Common myeloid progenitor, CD34-positive (primary cell): ENCODE results near the gene SLC2A4.
"Not testable (repeated sequence)": the region's sequence is repeated elsewhere in the genome, so short reads cannot be mapped to it uniquely, and the experiment has no call there.

Experiments
- CTCF ChIA-PET: fragments of 350-600 bp; sonication (Branson Sonifier 250); formaldehyde crosslinking; loops from one replicate; lab custom pipeline; 2021; ENCODE audit warnings: antibody characterized with exemption; lab: Charles Lee
- POLR2A ChIA-PET: fragments of 350-600 bp; sonication (Branson Sonifier 250); formaldehyde crosslinking; loops from one replicate; lab custom pipeline; 2021; ENCODE audit warnings: antibody characterized with exemption; lab: Charles Lee
- DNase-seq, 3 donors: peaks; one replicate each; pipeline versions ENCODE4 v3.0.0 to v3.0.0-alpha.2; 2013
- H3K27ac ChIP-seq, 2 experiments: 1 replicate in 1 of 2; 2 replicates in 1 of 2; pipeline ENCODE4 v1.7.0; 2013; ENCODE audit warnings: inconsistent platforms in 2 of 2, low read length in 2 of 2, mild to moderate bottlenecking in 2 of 2, low read depth in 1 of 2, moderate library complexity in 1 of 2; ENCODE audit not compliant: severe bottlenecking in 2 of 2, insufficient read depth in 1 of 2, poor library complexity in 1 of 2
- H3K27me3 ChIP-seq, 5 experiments: replicated peaks in 2 of 5; 1 replicate in 3 of 5; 2 replicates in 2 of 5; pipeline versions ENCODE4 v1.6.1 to v1.7.0; 2013; ENCODE audit warnings: low read length in 4 of 5, mild to moderate bottlenecking in 2 of 5, moderate library complexity in 2 of 5, inconsistent platforms in 1 of 5; ENCODE audit not compliant: insufficient read depth in 5 of 5, control insufficient read depth in 4 of 5
- H3K36me3 ChIP-seq, 4 experiments: 1 replicate in 2 of 4; 2 replicates in 2 of 4; pipeline versions ENCODE4 v1.6.1 to v1.7.0; 2013; ENCODE audit warnings: low read length in 3 of 4, control low read depth in 1 of 4, mild to moderate bottlenecking in 1 of 4; ENCODE audit not compliant: control insufficient read depth in 4 of 4, insufficient read depth in 4 of 4
- H3K4me1 ChIP-seq, 4 experiments: 1 replicate in 3 of 4; 2 replicates in 1 of 4; pipeline versions ENCODE4 v1.6.1 to v1.7.1; 2013; ENCODE audit warnings: low read length in 3 of 4, mild to moderate bottlenecking in 3 of 4, control low read depth in 1 of 4, inconsistent platforms in 1 of 4, moderate library complexity in 1 of 4; ENCODE audit not compliant: control insufficient read depth in 4 of 4, insufficient read depth in 4 of 4; ENCODE audit errors: control extremely low read depth in 1 of 4
- H3K4me3 ChIP-seq, 7 experiments: 1 replicate in 4 of 7; 2 replicates in 3 of 7; pipeline versions ENCODE4 v1.5.1 to v1.7.0; 2013; ENCODE audit warnings: mild to moderate bottlenecking in 7 of 7, low read length in 6 of 7, moderate library complexity in 6 of 7, inconsistent platforms in 2 of 7, low read depth in 2 of 7, control low read depth in 1 of 7; ENCODE audit not compliant: insufficient read depth in 4 of 7, control insufficient read depth in 1 of 7; ENCODE audit errors: extremely low read depth in 1 of 7
- H3K9me3 ChIP-seq, 5 experiments: 1 replicate in 4 of 5; 2 replicates in 1 of 5; pipeline versions ENCODE4 v1.6.1 to v1.7.1; 2013; ENCODE audit warnings: low read length in 4 of 5, mild to moderate bottlenecking in 2 of 5, inconsistent platforms in 1 of 5, low read depth in 1 of 5, moderate library complexity in 1 of 5; ENCODE audit not compliant: control insufficient read depth in 4 of 5, insufficient read depth in 2 of 5; ENCODE audit errors: control extremely low read depth in 1 of 5
- WGBS: methylation state at CpG from one replicate; pipeline ENCODE4 v1.1.5; 2013; ENCODE audit not compliant: insufficient coverage; 5-methylcytosine and 5-hydroxymethylcytosine counted together

SLC2A4 gene

GRCh38 chr17:7240375-7240774, 41.1 kb upstream of the SLC2A4 start:
- no peaks in the 10 kb centered on the region for H3K9me3 ChIP-seq
- H3K36me3 ChIP-seq: peaks cover 5 to 50% (median 19%) of the 10 kb centered on the region in 4 experiments
- H3K27ac ChIP-seq: peak overlapping the region in 1 of 2 experiments; percentile 98
- ChIA-PET CTCF (interaction anchor here (1.6 to 4.8 kb wide), 4 partner anchors 10 to 27 kb away, joined by 4 to 34 read pairs (median 20); partner anchors contain the start of genes ACADVL, CTDNEP1 and DLG4), POLR2A (no interaction called here)
- DNase-seq: peak in 2 of 3 donors; percentile 54 to 58
- H3K4me1 ChIP-seq: peaks cover 20 to 55% (median 42%) of the 10 kb centered on the region in 4 experiments
- H3K27me3 ChIP-seq: no peaks in the 10 kb centered on the region
- peak overlapping the region in 4 of 7 experiments; percentile 30 to 100 (median 93) for H3K4me3 ChIP-seq
- WGBS: no CpG with 5 or more reads among the region's 4 CpGs

DNA sequence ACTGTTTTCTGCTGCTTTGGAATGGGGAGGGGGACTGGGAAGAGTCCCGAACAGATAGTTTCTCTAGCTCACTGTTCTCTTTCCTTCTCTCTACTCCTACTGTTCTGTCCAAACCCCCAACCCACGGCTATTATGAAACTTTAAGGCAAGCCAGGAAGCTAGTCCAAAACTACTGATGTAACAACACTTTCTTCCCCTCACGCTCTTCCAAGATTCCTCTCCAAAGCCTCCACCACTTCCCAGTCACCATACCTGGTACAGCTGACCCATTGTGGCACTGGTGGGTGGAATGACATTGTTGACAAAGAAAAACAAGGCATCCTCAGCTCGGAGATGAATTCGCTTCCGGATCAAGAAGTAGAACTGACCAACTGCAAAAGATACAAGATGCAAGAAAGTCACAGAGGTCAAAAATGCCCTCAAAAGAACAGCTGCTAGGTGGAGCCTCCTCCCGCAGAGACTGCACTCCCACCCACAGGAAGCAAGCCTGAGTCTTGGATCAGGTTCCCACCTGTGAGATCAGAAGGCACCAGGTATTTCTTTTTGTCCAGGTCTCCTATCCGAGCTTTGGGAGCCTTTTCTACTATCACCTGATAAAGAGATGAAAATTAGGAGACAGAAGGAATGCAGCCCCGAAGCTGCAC, 40.3 kb upstream of the SLC2A4 start:
- DNase-seq: no peak
- POLR2A ChIA-PET: interaction anchor here (0.6 to 1.3 kb wide), 2 partner anchors 10 to 913 kb away, joined by 3 to 7 read pairs; partner anchors contain the start of genes CTDNEP1 and ELP5
- H3K4me3 ChIP-seq: peak overlapping the region; percentile 91 to 100 (median 96)
- 60% methylated on average over 8 of the region's 9 CpGs for WGBS
- H3K9me3 ChIP-seq: no peaks in the 10 kb centered on the region
- no peaks in the 10 kb centered on the region for H3K27me3 ChIP-seq
- peak overlapping the region; percentile 98 for H3K27ac ChIP-seq
- CTCF ChIA-PET: interaction anchor here (0.8 to 4.8 kb wide), 4 partner anchors 9 to 73 kb away, joined by 3 to 34 read pairs (median 18); partner anchors contain the start of genes ACADVL, CTDNEP1 and DLG4
- peaks cover 20 to 47% (median 38%) of the 10 kb centered on the region in 4 experiments for H3K4me1 ChIP-seq
- H3K36me3 ChIP-seq: peaks cover 7 to 47% (median 19%) of the 10 kb centered on the region in 4 experiments

DNA sequence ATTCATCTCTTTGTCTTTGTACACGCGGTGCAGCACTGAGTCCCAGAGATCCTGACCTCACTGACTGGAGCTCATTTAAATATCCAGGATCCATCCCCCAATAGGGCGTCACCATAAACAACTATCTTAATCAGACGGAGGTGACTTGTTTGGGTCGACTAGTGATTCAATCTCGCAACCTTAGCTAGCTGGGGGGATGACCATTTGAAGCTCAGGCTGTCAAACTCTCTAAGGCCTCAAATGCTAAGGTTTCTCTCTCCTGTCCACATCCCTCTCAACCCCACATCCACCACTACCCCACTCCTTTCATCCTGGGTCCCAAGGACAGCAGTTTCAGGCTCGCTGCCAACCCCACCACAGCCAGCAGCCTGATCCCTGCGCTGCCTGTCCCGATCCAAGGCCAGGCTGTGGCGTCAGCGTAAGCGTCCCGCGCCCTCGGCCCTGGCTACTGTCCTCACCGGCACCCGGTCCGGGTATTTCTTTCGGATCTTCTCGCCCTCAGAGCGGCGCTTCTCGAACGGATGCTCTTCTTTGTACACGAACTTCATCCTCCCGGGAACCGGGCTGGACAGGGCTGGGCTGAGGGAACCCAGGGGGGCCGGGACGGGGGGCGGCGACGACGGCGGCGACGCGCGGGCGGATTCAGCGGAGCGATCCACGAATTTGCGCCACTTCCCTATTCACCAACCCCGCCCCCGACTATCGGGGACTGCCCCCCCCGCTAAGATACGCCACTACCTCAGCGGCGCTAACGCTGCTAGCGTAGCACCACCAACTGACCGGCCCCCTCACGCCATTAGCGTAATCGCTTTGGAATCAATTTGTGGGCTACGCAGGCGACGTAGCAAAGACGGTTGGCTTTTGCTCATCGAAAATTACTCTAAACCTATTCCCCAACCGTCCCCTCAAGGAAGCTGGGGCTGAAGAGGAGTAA, 39.5 kb upstream of the SLC2A4 start, which contains the start of gene GABARAP:
TSS of gene GABARAP (minus strand) at position 667 of the 934 bp plus-strand sequence. CDS start at position 548, 119 bp downstream.
- POLR2A ChIA-PET: interaction anchor here (0.6 to 1.3 kb wide), 6 partner anchors 8 to 912 kb away, joined by 3 to 12 read pairs (median 4); partner anchors contain the start of genes ACADVL, CTDNEP1, DLG4 and DVL2

GRCh38 chr17:7242717-7243452, 38.6 kb upstream of the SLC2A4 start:
- ChIA-PET POLR2A (interaction anchor here (0.6 to 1.2 kb wide), 4 partner anchors 9 to 318 kb away, joined by 3 to 12 read pairs (median 4); partner anchors contain the start of genes ACADVL, CTDNEP1, DLG4 and DVL2), CTCF (interaction anchor here (0.6 to 4.8 kb wide), 9 partner anchors 8 to 332 kb away, joined by 3 to 34 read pairs (median 3); partner anchors contain the start of genes ACADVL, CTDNEP1, DLG4 and DVL2)
- peak overlapping the region; percentile 98 for H3K27ac ChIP-seq
- H3K4me1 ChIP-seq: peaks cover 16 to 33% (median 29%) of the 10 kb centered on the region in 4 experiments
- H3K4me3 ChIP-seq: peak overlapping the region; percentile 91 to 100 (median 96)
- 1% methylated on average over 49 of the region's 49 CpGs for WGBS
- peaks cover 10 to 44% (median 23%) of the 10 kb centered on the region in 4 experiments for H3K36me3 ChIP-seq
- no peaks in the 10 kb centered on the region for H3K27me3 ChIP-seq
- no peaks in the 10 kb centered on the region for H3K9me3 ChIP-seq
- peak; percentile 97 to 98 (median 97) for DNase-seq

More for the DNA sequence above, 39.5 kb upstream of the SLC2A4 start, which contains the start of gene GABARAP:
- Histone ChIP-seq H3K27ac (peak within 1 kb of the TSS; percentile 98), H3K4me1 (peaks cover 20 to 39% (median 34%) of the 10 kb centered on the region in 4 experiments), H3K27me3 (no peaks in the 10 kb centered on the region), H3K9me3 (no peaks in the 10 kb centered on the region), H3K4me3 (peak within 1 kb of the TSS; percentile 91 to 100 (median 96)), H3K36me3 (peaks cover 10 to 47% (median 23%) of the 10 kb centered on the region in 4 experiments)
- DNase-seq: peak; percentile 93 to 95 (median 95)
- 0% methylated on average over 33 of the region's 62 CpGs for WGBS
- CTCF ChIA-PET: interaction anchor here (0.6 to 4.8 kb wide), 10 partner anchors 7 to 72 kb away, joined by 3 to 34 read pairs (median 4); partner anchors contain the start of genes ACADVL, CTDNEP1, DLG4 and DVL2

GRCh38 chr17:7243453-7243729, 38.1 kb upstream of the SLC2A4 start:
- WGBS: 86% methylated on average over 1 of the region's 2 CpGs
- no peaks in the 10 kb centered on the region for H3K27me3 ChIP-seq
- H3K4me3 ChIP-seq: peak overlapping the region in 6 of 7 experiments; percentile 64 to 100 (median 94)
- peak overlapping the region; percentile 98 for H3K27ac ChIP-seq
- DNase-seq: no peak
- POLR2A ChIA-PET: interaction anchor here (1.2 kb wide), 1 partner anchor 9 kb away, joined by 4 read pairs; the partner anchor contains the start of gene DVL2
- H3K9me3 ChIP-seq: no peaks in the 10 kb centered on the region
- peaks cover 10 to 44% (median 23%) of the 10 kb centered on the region in 4 experiments for H3K36me3 ChIP-seq
- H3K4me1 ChIP-seq: peaks cover 16 to 33% (median 29%) of the 10 kb centered on the region in 4 experiments
- CTCF ChIA-PET: interaction anchor here (0.6 to 4.8 kb wide), 7 partner anchors 8 to 333 kb away, joined by 3 to 34 read pairs (median 4); partner anchors contain the start of genes ACADVL, CTDNEP1, DLG4 and DVL2

GRCh38 chr17:7243838-7244237, 37.7 kb upstream of the SLC2A4 start:
- POLR2A ChIA-PET, H3K4me3 ChIP-seq, H3K27me3 ChIP-seq, H3K9me3 ChIP-seq, DNase-seq: not testable (repeated sequence)
- Histone ChIP-seq H3K27ac (peak overlapping the region in 1 of 2 experiments; percentile 27), H3K36me3 (peaks cover 10 to 44% (median 23%) of the 10 kb centered on the region in 4 experiments), H3K4me1 (peaks cover 16 to 37% (median 30%) of the 10 kb centered on the region in 4 experiments)
- CTCF ChIA-PET: interaction anchor here (1.0 to 4.8 kb wide), 2 partner anchors 11 to 24 kb away, joined by 3 to 34 read pairs; partner anchors contain the start of genes ACADVL and DLG4
- WGBS: 96% methylated on average over 5 of the region's 10 CpGs
